H9 (cell line): ENCODE data around the gene SYT3. TPM values are rescaled to one million over a fixed set of nuclear protein-coding genes. Genes with fewer than 3 reads are reported as not detected.
"Not testable (repeated sequence)": the region's sequence is repeated elsewhere in the genome, so short reads cannot be mapped to it uniquely, and the experiment has no call there.

Experiments used
- DNase-seq: peaks from one replicate; pipeline ENCODE4 v3.0.0-alpha.2; 2017
- H2AFZ ChIP-seq: one replicate; pipeline ENCODE4 v1.6.1; 2013; ENCODE audit warnings: mild to moderate bottlenecking, low read length, control low read depth, moderate library complexity
- H2AK5ac ChIP-seq: 2 replicates; pipeline ENCODE4 v1.6.1; 2013; ENCODE audit warnings: low read length, control low read depth, mixed read lengths; ENCODE audit not compliant: insufficient read length
- H2BK120ac ChIP-seq: one replicate; pipeline ENCODE4 v1.6.1; 2013; ENCODE audit warnings: low read depth, mild to moderate bottlenecking, low read length, control low read depth, inconsistent platforms; ENCODE audit not compliant: poor library complexity, severe bottlenecking
- H2BK12ac ChIP-seq: 2 replicates; pipeline ENCODE4 v1.6.1; 2013; ENCODE audit warnings: low read length, control low read depth, mixed read lengths, low read depth; ENCODE audit not compliant: insufficient read length
- H2BK15ac ChIP-seq: 2 replicates; pipeline ENCODE4 v1.6.1; 2013; ENCODE audit warnings: low read depth, low read length, control low read depth
- H2BK20ac ChIP-seq: one replicate; pipeline ENCODE4 v1.6.1; 2013; ENCODE audit warnings: low read depth, mild to moderate bottlenecking, low read length, control low read depth, inconsistent platforms; ENCODE audit not compliant: poor library complexity, severe bottlenecking
- H2BK5ac ChIP-seq: 2 replicates; pipeline ENCODE4 v1.6.1; 2013; ENCODE audit warnings: low read length, control low read depth, mixed read lengths; ENCODE audit not compliant: insufficient read length
- H3K14ac ChIP-seq: 2 replicates; pipeline ENCODE4 v1.6.1; 2013; ENCODE audit warnings: low read length, control low read depth; ENCODE audit not compliant: insufficient read depth
- H3K18ac ChIP-seq: 2 replicates; pipeline ENCODE4 v1.6.1; 2013; ENCODE audit warnings: low read depth, mild to moderate bottlenecking, mixed read lengths, low read length, control low read depth; ENCODE audit not compliant: insufficient read length
- H3K23ac ChIP-seq: 2 replicates; pipeline ENCODE4 v1.6.1; 2013; ENCODE audit warnings: low read length, control low read depth, mixed read lengths, low read depth; ENCODE audit not compliant: insufficient read length
- H3K23me2 ChIP-seq: 2 replicates; pipeline ENCODE4 v1.6.1; 2013; ENCODE audit warnings: low read depth, mild to moderate bottlenecking, mixed read lengths, low read length, control low read depth; ENCODE audit not compliant: insufficient read length, poor library complexity, severe bottlenecking
- H3K27ac ChIP-seq: 2 replicates; pipeline ENCODE4 v1.5.1; 2013; ENCODE audit warnings: low read length, control low read depth, mixed read lengths, low read depth; ENCODE audit not compliant: insufficient read length
- H3K27me3 ChIP-seq: 2 replicates; pipeline ENCODE4 v1.6.1; 2013; ENCODE audit warnings: low read length, control low read depth, inconsistent platforms; ENCODE audit not compliant: insufficient read depth
- H3K4ac ChIP-seq: 2 replicates; pipeline ENCODE4 v1.6.1; 2013; ENCODE audit warnings: low read depth, mild to moderate bottlenecking, control low read depth, inconsistent platforms, low read length, moderate library complexity
- H3K4me1 ChIP-seq: 2 replicates; pipeline ENCODE4 v1.6.1; 2013; ENCODE audit warnings: low read length, control low read depth, inconsistent platforms; ENCODE audit not compliant: insufficient read depth
- H3K4me2 ChIP-seq: 2 replicates; pipeline ENCODE4 v1.6.1; 2013; ENCODE audit warnings: low read length, control low read depth, mixed read lengths; ENCODE audit not compliant: insufficient read length, insufficient read depth
- H3K56ac ChIP-seq: 2 replicates; pipeline ENCODE4 v1.6.1; 2013; ENCODE audit warnings: low read depth, mild to moderate bottlenecking, mixed read lengths, low read length, control low read depth; ENCODE audit not compliant: insufficient read length
- H3K79me1 ChIP-seq: 2 replicates; pipeline ENCODE4 v1.6.1; 2013; ENCODE audit warnings: low read depth, mild to moderate bottlenecking, moderate library complexity, low read length, control low read depth, inconsistent platforms; ENCODE audit not compliant: insufficient read depth, poor library complexity, severe bottlenecking
- H3K79me2 ChIP-seq: 2 replicates; pipeline ENCODE4 v1.6.1; 2013; ENCODE audit warnings: low read length, control low read depth, inconsistent platforms; ENCODE audit not compliant: insufficient read depth
- H3K9ac ChIP-seq: 2 replicates; pipeline ENCODE4 v1.6.1; 2013; ENCODE audit warnings: low read length, control low read depth, mixed read lengths; ENCODE audit not compliant: insufficient read length; ENCODE audit errors: extremely low read depth
- H3K9me3 ChIP-seq: one replicate; pipeline ENCODE4 v1.6.1; 2013; ENCODE audit warnings: low read depth, low read length, inconsistent platforms; ENCODE audit not compliant: control insufficient read depth
- H3T11ph ChIP-seq: one replicate; pipeline ENCODE4 v1.6.1; 2013; ENCODE audit warnings: mild to moderate bottlenecking, low read length, control low read depth, inconsistent platforms
- H4K20me1 ChIP-seq: one replicate; pipeline ENCODE4 v1.6.1; 2013; ENCODE audit not compliant: control insufficient read depth, insufficient read length, insufficient read depth
- H4K5ac ChIP-seq: 2 replicates; pipeline ENCODE4 v1.6.1; 2013; ENCODE audit warnings: low read depth, mild to moderate bottlenecking, mixed read lengths, low read length, control low read depth; ENCODE audit not compliant: insufficient read length
- H4K8ac ChIP-seq: replicated peaks from 2 replicates; pipeline ENCODE4 v1.6.1; 2013; ENCODE audit warnings: low read length, control low read depth, mixed read lengths, low read depth; ENCODE audit not compliant: insufficient read length
- H4K91ac ChIP-seq: 2 replicates; pipeline ENCODE4 v1.6.1; 2013; ENCODE audit warnings: low read depth, mild to moderate bottlenecking, moderate library complexity, mixed read lengths, low read length, control low read depth; ENCODE audit not compliant: insufficient read length
- H3K27ac Mint-ChIP-seq, 3 experiments: 2 replicates in 2 of 3; 3 replicates in 1 of 3; pipeline ENCODE4 v1.8.0; 2020 to 2021; ENCODE audit warnings: mixed read lengths in 3 of 3, mild to moderate bottlenecking in 1 of 3, moderate library complexity in 1 of 3
- H3K27me3 Mint-ChIP-seq: 2 replicates; pipeline ENCODE4 v1.8.0; 2021; ENCODE audit warnings: low read depth, mild to moderate bottlenecking, moderate library complexity, mixed read lengths
- H3K36me3 Mint-ChIP-seq, 3 experiments: 2 replicates in 2 of 3; 3 replicates in 1 of 3; pipeline ENCODE4 v1.8.0; 2020 to 2021; ENCODE audit warnings: low read depth in 3 of 3, mixed read lengths in 3 of 3; ENCODE audit not compliant: insufficient read depth in 1 of 3
- H3K4me1 Mint-ChIP-seq, 2 experiments: 2 replicates each; pipeline ENCODE4 v1.8.0; 2020; ENCODE audit warnings: mixed read lengths in 2 of 2
- H3K4me3 Mint-ChIP-seq, 2 experiments: 2 replicates in 1 of 2; 3 replicates in 1 of 2; pipeline ENCODE4 v1.8.0; 2020 to 2021; ENCODE audit warnings: mild to moderate bottlenecking in 2 of 2, mixed read lengths in 2 of 2, moderate library complexity in 1 of 2
- H3K9me3 Mint-ChIP-seq, 2 experiments: 2 replicates in 1 of 2; 3 replicates in 1 of 2; pipeline ENCODE4 v1.8.0; 2020; ENCODE audit warnings: mild to moderate bottlenecking in 2 of 2, mixed read lengths in 2 of 2, moderate library complexity in 1 of 2
- CTCF ChIP-seq: fragments of 200-600 bp; sonication (generic); conservative IDR thresholded peaks from 3 replicates; pipeline ENCODE4 v1.8.0; 2021; ENCODE audit warnings: antibody characterized with exemption, mild to moderate bottlenecking
- WGBS: extraction: QIAGEN DNeasy Blood & Tissue Kit; methylation state at CpG from one replicate; pipeline ENCODE4 v1.1.7; 2013; ENCODE audit warnings: missing lambda C conversion rate, low lambda C conversion rate, mixed read lengths; ENCODE audit not compliant: insufficient read length; ENCODE audit errors: extremely low coverage; 5-methylcytosine and 5-hydroxymethylcytosine counted together
- total RNA-seq: library from RNA; stranded (reverse); gene quantifications from 2 replicates; pipeline ENCODE4 v1.2.1, GENCODE V29; 2021

SYT3 gene
- total RNA-seq, 1 experiment from 2014 or later, result 3.1 TPM

DNA sequence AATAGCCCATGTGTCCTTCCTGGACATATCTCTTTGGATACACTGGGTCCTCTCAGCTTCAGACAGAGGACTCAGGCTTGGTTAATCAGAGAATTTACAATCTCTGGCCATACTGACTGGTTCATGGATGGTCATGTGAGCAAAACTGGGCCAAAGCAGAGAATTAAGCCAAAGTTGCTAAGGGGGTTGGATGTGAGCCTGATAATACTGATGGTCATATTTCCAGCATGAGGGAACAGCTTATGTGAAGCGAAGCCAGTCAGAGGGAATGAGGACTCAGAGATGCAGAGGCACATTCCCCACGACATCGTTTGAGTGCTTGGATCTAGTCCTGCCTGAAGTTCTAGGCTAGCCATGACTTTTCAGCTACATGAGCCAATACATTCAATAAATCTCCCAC is 49.5 kb downstream of the SYT3 start:
- Histone ChIP-seq H4K5ac (no peak overlapping the region), H3K79me2 (no peaks in the 10 kb centered on the region), H3K27ac (no peak overlapping the region), H4K20me1 (no peaks in the 10 kb centered on the region), H3K27me3 (no peaks in the 10 kb centered on the region), H3K4ac (no peak overlapping the region), H2AK5ac (no peak overlapping the region), H3K4me2 (no peak overlapping the region), H2BK5ac (no peak overlapping the region), H2BK12ac (no peak overlapping the region), H3K9me3 (no peaks in the 10 kb centered on the region), H3K23ac (no peak overlapping the region), H3K56ac (no peak overlapping the region), H4K8ac (no peak overlapping the region), H4K91ac (no peak overlapping the region), H2BK20ac (no peak overlapping the region), H3K4me1 (0 out of 2 replicates have a peak, but pooled peaks cover 1% of the 10 kb centered on the region), H3K14ac (no peak overlapping the region), H3K23me2 (no peaks in the 10 kb centered on the region), H3K18ac (no peak overlapping the region), H2BK15ac (no peak overlapping the region), H3K9ac (no peak overlapping the region), H2BK120ac (no peak overlapping the region), H3T11ph (no peak overlapping the region), H3K79me1 (no peaks in the 10 kb centered on the region), H2AFZ (no peak overlapping the region)
- Mint-ChIP-seq H3K36me3 (no peaks in the 10 kb centered on the region; a peak in 1 of 7 replicates), H3K27me3 (peaks cover 41% of the 10 kb centered on the region), H3K9me3 (no peaks in the 10 kb centered on the region), H3K4me3 (no peak overlapping the region), H3K4me1 (peaks cover 6 to 11% of the 10 kb centered on the region in 2 experiments), H3K27ac (no peak overlapping the region)
- DNase-seq, result no peak
- no CpG with 5 or more reads among the region's 3 CpGs for WGBS
- no peak for TF ChIP-seq CTCF

GRCh38 chr19:50581795-50582660 is 57.7 kb downstream of the SYT3 start:
- H3K27me3 ChIP-seq, H2BK12ac ChIP-seq, H3K4me1 ChIP-seq, H3K27ac ChIP-seq, H3K36me3 Mint-ChIP-seq, H3K9me3 Mint-ChIP-seq, H3K9ac ChIP-seq, H3K9me3 ChIP-seq, H3K4me3 Mint-ChIP-seq, H4K91ac ChIP-seq, H4K8ac ChIP-seq, H3K4me2 ChIP-seq, H3K79me1 ChIP-seq, H4K5ac ChIP-seq, H3K23ac ChIP-seq, H3K23me2 ChIP-seq, H3K14ac ChIP-seq, H4K20me1 ChIP-seq, H2BK15ac ChIP-seq, H2AFZ ChIP-seq, H3K18ac ChIP-seq, DNase-seq, H2BK20ac ChIP-seq, H3K56ac ChIP-seq, H3K4ac ChIP-seq, H3K79me2 ChIP-seq, H3T11ph ChIP-seq, H2BK5ac ChIP-seq, H2BK120ac ChIP-seq, H3K27ac Mint-ChIP-seq, H2AK5ac ChIP-seq: not testable (repeated sequence)
- H3K4me1 Mint-ChIP-seq, result peaks cover 8 to 11% of the 10 kb centered on the region in 2 experiments
- WGBS, result no CpG with 5 or more reads among the region's 24 CpGs
- H3K27me3 Mint-ChIP-seq, result peaks cover 28% of the 10 kb centered on the region
